HepG2 (cell line): ENCODE results near the gene LUZP1. TPM values are rescaled to one million over a fixed set of nuclear protein-coding genes. Genes with fewer than 3 reads are reported as not detected.

Experiments
- FOXA3 ChIP-seq: IDR thresholded peaks from 2 replicates; pipeline ENCODE4 v1.6.1; 2016; ENCODE audit warnings: missing genetic modification reagents, missing compliant biosample characterization
- HES4 ChIP-seq: sonication (generic); formaldehyde crosslinking; IDR thresholded peaks from 2 replicates; pipeline ENCODE4 v1.9.0; 2021; ENCODE audit warnings: mild to moderate bottlenecking, missing genetic modification reagents, borderline replicate concordance
- JUN ChIP-seq: sonication (generic); formaldehyde crosslinking; IDR thresholded peaks from 2 replicates; pipeline ENCODE4 v1.4.0; 2020; ENCODE audit warnings: mild to moderate bottlenecking, missing genetic modification reagents
- POGZ ChIP-seq: sonication (generic); formaldehyde crosslinking; IDR thresholded peaks from 2 replicates; pipeline ENCODE4 v1.4.0; 2020; ENCODE audit warnings: mild to moderate bottlenecking, missing genetic modification reagents
- RARA ChIP-seq: IDR thresholded peaks from 2 replicates; pipeline ENCODE4 v1.6.1; 2016; ENCODE audit warnings: missing genetic modification reagents, missing compliant biosample characterization
- ZFP91 ChIP-seq: sonication (generic); formaldehyde crosslinking; IDR thresholded peaks from 2 replicates; pipeline ENCODE4 v1.9.0; 2022; ENCODE audit warnings: missing genetic modification reagents, mild to moderate bottlenecking, borderline replicate concordance
- ZNF121 ChIP-seq: sonication (generic); formaldehyde crosslinking; IDR thresholded peaks from 2 replicates; pipeline ENCODE4 v1.5.0; 2020; ENCODE audit warnings: mild to moderate bottlenecking, missing genetic modification reagents
- ZNF142 ChIP-seq: sonication (generic); formaldehyde crosslinking; IDR thresholded peaks from 2 replicates; pipeline ENCODE4 v1.4.0; 2020; ENCODE audit warnings: missing genetic modification reagents
- ZNF276 ChIP-seq: sonication (generic); formaldehyde crosslinking; IDR thresholded peaks from 2 replicates; pipeline ENCODE4 v1.4.0; 2020; ENCODE audit warnings: mild to moderate bottlenecking, low read depth, missing genetic modification reagents
- ZNF280D ChIP-seq: sonication (generic); formaldehyde crosslinking; IDR thresholded peaks from 2 replicates; pipeline ENCODE4 v1.5.1; 2020; ENCODE audit warnings: mild to moderate bottlenecking, missing genetic modification reagents
- ZNF331 ChIP-seq: sonication (generic); formaldehyde crosslinking; IDR thresholded peaks from 2 replicates; pipeline ENCODE4 v1.4.0; 2020; ENCODE audit warnings: missing genetic modification reagents
- ZNF503 ChIP-seq: sonication (generic); formaldehyde crosslinking; IDR thresholded peaks from 2 replicates; pipeline ENCODE4 v1.4.0; 2020; ENCODE audit warnings: missing genetic modification reagents
- ZNF614 ChIP-seq: IDR thresholded peaks from 2 replicates; pipeline ENCODE4 v1.6.1; 2018; ENCODE audit warnings: missing biosample characterization, missing genetic modification reagents, inconsistent platforms, borderline replicate concordance
- ZNF724P ChIP-seq: sonication (generic); formaldehyde crosslinking; IDR thresholded peaks from 2 replicates; pipeline ENCODE4 v1.8.0; 2022; ENCODE audit warnings: missing genetic modification reagents, borderline replicate concordance
- ZNF746 ChIP-seq: sonication (generic); formaldehyde crosslinking; IDR thresholded peaks from 2 replicates; pipeline ENCODE4 v1.8.0; 2022; ENCODE audit warnings: mild to moderate bottlenecking, missing genetic modification reagents
- polyA plus RNA-seq, 8 experiments: library from polyadenylated mRNA; depleted of rRNA in 3 of 8; stranded (reverse) in 7 of 8; unstranded in 1 of 8; fragments of >200 nt; fragmentation: Illumina TruSeq in 4 of 8; extraction: Trizol in 4 of 8; gene quantifications; 2 replicates each; pipeline versions ENCODE4 v1.2.1 to v1.2.3, GENCODE V29; 2011 to 2016; ENCODE audit warnings: low read depth in 4 of 8, missing spikeins in 1 of 8, mixed read lengths in 1 of 8; ENCODE audit not compliant: insufficient read depth in 1 of 8
- total RNA-seq, 5 experiments: library from RNA; depleted of rRNA; stranded (reverse); fragments of >200 nt; fragmentation: Illumina TruSeq; extraction: Trizol; gene quantifications; 2 replicates each; pipeline ENCODE4 v1.2.3, GENCODE V29; 2016; ENCODE audit warnings: low read depth in 1 of 5

LUZP1 gene
- total and polyA plus RNA-seq, 2 of the 13 experiments (the other 11 are each of a cell fraction or from before 2014, with no cell fraction given) = 6.9 to 12.7 TPM

- TF ChIP-seq ZNF280D (peak; percentile 97), ZNF724P (CRISPR knock-in tag) (no peak), FOXA3 (peak; percentile 86), ZNF121 (CRISPR knock-in tag) (peak; percentile 19; the same call in 1 of the 2 replicates), ZFP91 (CRISPR knock-in tag) (peak; percentile 34; the same call in 1 of the 2 replicates), RARA (peak; percentile 82), POGZ (CRISPR knock-in tag) (peak; percentile 85), ZNF503 (no peak), ZNF614 (CRISPR knock-in tag) (peak; percentile 73; the same call in 1 of the 2 replicates), HES4 (no peak), ZNF276 (CRISPR knock-in tag) (0 out of 2 replicates have a peak, but pooled peaks have one; percentile 60), JUN (CRISPR knock-in tag) (peak; percentile 76; the same call in 1 of the 2 replicates), ZNF142 (CRISPR knock-in tag) (no peak), ZNF331 (CRISPR knock-in tag) (peak; percentile 83), ZNF746 (CRISPR knock-in tag) (peak; percentile 83)
Measured at GRCh38 chr1:23187637-23188036, 19.0 kb upstream of the LUZP1 start (continued).
